Colonic mucosa (tissue), 4 donors: ENCODE results near the gene KIAA0513. TPM values are rescaled to one million over a fixed set of nuclear protein-coding genes. Genes with fewer than 3 reads are reported as not detected.
"Not testable (repeated sequence)": the region's sequence is repeated elsewhere in the genome, so short reads cannot be mapped to it uniquely, and the experiment has no call there.

Experiments used
- DNase-seq: peaks from one replicate; pipeline ENCODE4 v3.0.0-alpha.2; 2020
- H3K27ac ChIP-seq: fragments of 200-600 bp; one replicate; pipeline ENCODE4 v1.8.0; 2021
- H3K27me3 ChIP-seq: fragments of 200-600 bp; one replicate; pipeline ENCODE4 v1.8.0; 2021
- H3K36me3 ChIP-seq: fragments of 200-600 bp; one replicate; pipeline ENCODE4 v1.8.0; 2021
- H3K4me1 ChIP-seq: fragments of 200-600 bp; one replicate; pipeline ENCODE4 v1.8.0; 2021; ENCODE audit warnings: mild to moderate bottlenecking
- H3K4me3 ChIP-seq: fragments of 200-600 bp; one replicate; pipeline ENCODE4 v1.8.0; 2021
- H3K9ac ChIP-seq, 2 donors: one replicate each; pipeline ENCODE4 v1.7.0; 2013; ENCODE audit warnings: control low read depth in 2 of 2, low read depth in 2 of 2, low read length in 2 of 2
- H3K9me3 ChIP-seq: fragments of 200-600 bp; one replicate; pipeline ENCODE4 v1.8.0; 2021
- CTCF ChIP-seq: fragments of 200-600 bp; IDR thresholded peaks from one replicate; pipeline ENCODE4 v1.8.0; 2022; ENCODE audit warnings: antibody characterized with exemption, mild to moderate bottlenecking
- intact Hi-C: fragments of 100-400 bp; cut with DNase I; formaldehyde crosslinking; loops from one replicate; pipeline ENCODE4 v1.14.1; 2022
- total RNA-seq, 2 donors: library from RNA; stranded (reverse); fragmentation: NEBNext Ultra II Directional in 1 of 2; extraction: Animal tissue kit (Norgen Biotek cat#: 25700) in 1 of 2; gene quantifications; one replicate each; pipeline ENCODE4 v1.2.1, GENCODE V29; 2021
- donor health status: healthy.
- donor health status: DM: no; HTN: no; CAD: no.
- donor health status: DM: no; HTN: no; CAD: no.

The KIAA0513 gene
- total RNA-seq, 2 donors from 2014 or later, result 17.7 to 22.8 TPM

GRCh38 chr16:85027958-85028684 is 526 bp downstream of the KIAA0513 start:
- peaks cover 17% of the 10 kb centered on the region for H3K4me1 ChIP-seq

GRCh38 chr16:85028685-85029407 is 1.3 kb downstream of the KIAA0513 start:
- no peaks in the 10 kb centered on the region for H3K9me3 ChIP-seq
- intact Hi-C loops, result no loop called here
- no peaks in the 10 kb centered on the region for H3K27me3 ChIP-seq
- peaks cover 17% of the 10 kb centered on the region for H3K4me1 ChIP-seq
- peak; percentile 76 for DNase-seq
- H3K9ac ChIP-seq, result peak overlapping the region; percentile 80 to 90
- H3K4me3 ChIP-seq, result peak overlapping the region; percentile 73
- no peak for TF ChIP-seq CTCF
- no peaks in the 10 kb centered on the region for H3K36me3 ChIP-seq
- H3K27ac ChIP-seq, result peak overlapping the region; percentile 71

More at GRCh38 chr16:85027958-85028684, 526 bp downstream of the KIAA0513 start:
- Histone ChIP-seq H3K4me3 (peak overlapping the region; percentile 73), H3K36me3 (no peaks in the 10 kb centered on the region), H3K27me3 (no peaks in the 10 kb centered on the region), H3K27ac (peak overlapping the region; percentile 71), H3K9ac (peak overlapping the region; percentile 80 to 90), H3K9me3 (no peaks in the 10 kb centered on the region)
- DNase-seq, result peak; percentile 49
- TF ChIP-seq CTCF, result peak; percentile 22
- intact Hi-C loops, result no loop called here

DNA sequence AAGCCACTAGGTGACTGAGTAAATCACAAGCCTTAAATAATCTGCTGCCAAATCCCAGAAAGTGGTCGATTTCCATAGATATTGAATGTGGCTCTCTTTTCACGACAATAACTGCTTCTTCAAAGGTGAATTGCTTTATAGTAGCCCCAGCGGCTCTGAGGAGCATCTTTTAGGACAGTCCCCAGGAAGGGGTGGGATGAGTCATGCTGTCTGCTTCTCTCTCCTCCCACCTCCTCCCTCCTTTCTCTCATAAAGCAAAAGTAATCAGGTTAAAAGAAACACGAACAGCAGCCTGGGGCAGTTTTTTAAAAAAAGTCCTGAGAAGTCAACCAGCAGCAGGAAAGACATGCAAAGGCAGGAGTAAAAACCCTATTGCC is 1.8 kb downstream of the KIAA0513 start:
- intact Hi-C loops, result no loop called here
- peaks cover 17% of the 10 kb centered on the region for H3K4me1 ChIP-seq
- H3K9ac ChIP-seq, result peak overlapping the region in 1 of 2 donors; percentile 90
- H3K4me3 ChIP-seq, result peak overlapping the region; percentile 73
- H3K27ac ChIP-seq, result peak overlapping the region; percentile 71
- no peaks in the 10 kb centered on the region for H3K27me3 ChIP-seq
- DNase-seq, result no peak
- TF ChIP-seq CTCF, result no peak
- H3K36me3 ChIP-seq, result no peaks in the 10 kb centered on the region
- H3K9me3 ChIP-seq, result no peaks in the 10 kb centered on the region

DNA sequence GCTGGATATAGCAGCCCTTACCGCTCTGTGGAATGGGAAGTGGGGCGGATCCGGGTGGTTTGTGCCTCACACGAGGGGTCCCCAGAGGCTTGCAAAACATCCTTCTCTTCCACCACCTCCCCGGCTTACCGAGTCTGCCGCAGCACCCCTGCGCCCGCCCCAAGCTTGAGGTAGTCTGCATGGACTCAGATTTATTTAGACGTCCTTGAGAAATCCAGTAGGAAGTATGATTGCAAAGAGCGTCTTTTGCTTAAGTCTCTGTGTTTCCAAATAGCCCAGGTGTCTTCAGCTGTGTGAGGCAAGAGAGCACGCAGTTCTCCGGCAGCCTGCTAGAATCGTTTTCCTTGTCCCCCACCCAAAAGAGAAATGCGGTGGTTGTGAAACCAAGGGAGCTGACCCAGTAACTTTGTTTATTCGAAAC is 2.4 kb downstream of the KIAA0513 start:
- H3K4me1 ChIP-seq, result peaks cover 17% of the 10 kb centered on the region
- intact Hi-C loops, result no loop called here
- peak overlapping the region in 1 of 2 donors; percentile 90 for H3K9ac ChIP-seq
- peak overlapping the region; percentile 73 for H3K4me3 ChIP-seq
- no peak for TF ChIP-seq CTCF
- no peaks in the 10 kb centered on the region for H3K27me3 ChIP-seq
- peak overlapping the region; percentile 71 for H3K27ac ChIP-seq
- H3K36me3 ChIP-seq, result no peaks in the 10 kb centered on the region
- DNase-seq, result no peak
- no peaks in the 10 kb centered on the region for H3K9me3 ChIP-seq

- intact Hi-C loops, result no loop called here
- Histone ChIP-seq H3K27ac (no peak overlapping the region), H3K27me3 (no peaks in the 10 kb centered on the region), H3K4me3 (no peak overlapping the region), H3K36me3 (no peaks in the 10 kb centered on the region), H3K9me3 (no peaks in the 10 kb centered on the region), H3K4me1 (peaks cover 12% of the 10 kb centered on the region), H3K9ac (no peak overlapping the region)
- TF ChIP-seq CTCF, result no peak
- no peak for DNase-seq
Observed at GRCh38 chr16:85031451-85031850, 3.9 kb downstream of the KIAA0513 start.

GRCh38 chr16:85032187-85032586 is 4.6 kb downstream of the KIAA0513 start:
- H3K4me3 ChIP-seq, H3K36me3 ChIP-seq, H3K9ac ChIP-seq, H3K9me3 ChIP-seq, intact Hi-C loops, H3K27ac ChIP-seq, DNase-seq, H3K27me3 ChIP-seq: not testable (repeated sequence)
- peaks cover 12% of the 10 kb centered on the region for H3K4me1 ChIP-seq
